K562 (cell line): ENCODE data around the gene BCAS4. TPM values are rescaled to one million over a fixed set of nuclear protein-coding genes. Genes with fewer than 3 reads are reported as not detected.

Experiments
- ATAC-seq: fragments of 200-7000 bp; cut with Tn5 transposase; 3 replicates; pipeline ENCODE4 v1.9.1; 2020; ENCODE audit warnings: moderate library complexity
- BruUV-seq: library from RNA; stranded (reverse); fragments of 400-500 nt; replicated peaks from 2 replicates; lab custom pipeline; 2021; lab: Mats Ljungman, UMichigan
- CTCF ChIA-PET: fragments of 300-600 bp; formaldehyde crosslinking; extraction: SDS; loops from one replicate; lab custom pipeline; 2021; ENCODE audit warnings: low intra/inter-chr PET ratio; lab: Yijun Ruan, JAX
- POLR2A ChIA-PET: fragments of 300-600, 350-650 bp; sonication (Branson Sonifier 250); formaldehyde crosslinking; extraction: SDS; loops from one replicate; lab custom pipeline; 2021; ENCODE audit warnings: antibody characterized with exemption, inconsistent platforms; lab: Yijun Ruan, JAX
- DNase-seq, 4 experiments: peaks; one replicate each; pipeline versions ENCODE4 v3.0.0 to v3.0.0-alpha.2; 2011 to 2018; ENCODE audit warnings: low spot score in 3 of 4, mixed read lengths in 3 of 4; ENCODE audit errors: extremely low read depth in 1 of 4
- FAIRE-seq: peaks from 2 replicates; lab custom pipeline; 2011; peaks lifted over from hg19 to GRCh38; lab: Jason Lieb, UNC
- H2AFZ ChIP-seq: 2 replicates; pipeline ENCODE4 v1.6.0; 2011; ENCODE audit warnings: low read depth, low read length, control low read depth, inconsistent platforms
- H3K27ac ChIP-seq: fragments of 200-600 bp; 3 replicates; pipeline ENCODE4 v1.8.0; 2011; ENCODE audit warnings: low read depth, mild to moderate bottlenecking, control low read depth, inconsistent platforms, low read length, moderate library complexity, mixed read lengths; ENCODE audit errors: extremely low read depth
- H3K27me3 ChIP-seq, 2 experiments: fragments of 300-600 bp in 1 of 2; 2 replicates in 1 of 2; 3 replicates in 1 of 2; pipeline versions ENCODE4 v1.6.0 to v1.8.0; 2011; ENCODE audit warnings: inconsistent platforms in 2 of 2, low read length in 2 of 2, mild to moderate bottlenecking in 1 of 2, mixed read lengths in 1 of 2, moderate library complexity in 1 of 2; ENCODE audit not compliant: control insufficient read depth in 2 of 2, insufficient read depth in 2 of 2
- H3K36me3 ChIP-seq: fragments of 300-600 bp; 3 replicates; pipeline ENCODE4 v1.8.0; 2011; ENCODE audit warnings: mild to moderate bottlenecking, low read length, inconsistent platforms; ENCODE audit not compliant: control insufficient read depth, insufficient read depth
- H3K4me1 ChIP-seq, 2 experiments: fragments of 200-600 bp in 1 of 2; replicated peaks in 1 of 2; 2 replicates in 1 of 2; 3 replicates in 1 of 2; pipeline versions ENCODE4 v1.5.1 to v1.8.0; 2011; ENCODE audit warnings: inconsistent platforms in 2 of 2, low read length in 2 of 2, mild to moderate bottlenecking in 1 of 2, mixed read lengths in 1 of 2, moderate library complexity in 1 of 2; ENCODE audit not compliant: control insufficient read depth in 2 of 2, insufficient read depth in 2 of 2
- H3K4me2 ChIP-seq: 2 replicates; pipeline ENCODE4 v1.6.1; 2011; ENCODE audit warnings: low read length, control low read depth, inconsistent platforms, mixed read lengths; ENCODE audit not compliant: insufficient read depth
- H3K4me3 ChIP-seq: fragments of 200-600 bp; sonication (generic), shearing (Covaris generic); 2 replicates; pipeline ENCODE4 v1.5.1; 2016; ENCODE audit warnings: control low read depth, inconsistent platforms
- H3K79me2 ChIP-seq: fragments of 200-600 bp; 3 replicates; pipeline ENCODE4 v1.8.0; 2011; ENCODE audit warnings: low read length, inconsistent platforms; ENCODE audit not compliant: control insufficient read depth, insufficient read depth
- H3K9ac ChIP-seq, 2 experiments: 2 replicates each; pipeline versions ENCODE4 v1.6.0 to v1.6.1; 2011; ENCODE audit warnings: low read depth in 2 of 2, low read length in 2 of 2, control low read depth in 1 of 2, inconsistent platforms in 1 of 2, mild to moderate bottlenecking in 1 of 2, mixed read lengths in 1 of 2; ENCODE audit not compliant: insufficient read depth in 1 of 2
- H3K9me1 ChIP-seq: one replicate; pipeline ENCODE4 v1.6.0; 2011; ENCODE audit warnings: inconsistent platforms, mild to moderate bottlenecking, low read length, moderate library complexity; ENCODE audit not compliant: control insufficient read depth, insufficient read depth
- H3K9me3 ChIP-seq: replicated peaks from 2 replicates; pipeline ENCODE4 v1.5.1; 2011; ENCODE audit warnings: low read depth, low read length, inconsistent platforms; ENCODE audit not compliant: control insufficient read depth, insufficient read depth
- H4K20me1 ChIP-seq: replicated peaks from 2 replicates; pipeline ENCODE4 v1.6.1; 2011; ENCODE audit warnings: low read length, inconsistent platforms, mixed read lengths; ENCODE audit not compliant: control insufficient read depth, insufficient read depth
- E2F6 ChIP-seq, 2 experiments: IDR thresholded peaks; 2 replicates each; pipeline ENCODE4 v1.6.1; 2011; ENCODE audit warnings: borderline replicate concordance in 1 of 2, control low read depth in 1 of 2, low read depth in 1 of 2, low read length in 1 of 2, mild to moderate bottlenecking in 1 of 2, mixed read lengths in 1 of 2, moderate library complexity in 1 of 2; ENCODE audit not compliant: insufficient read depth in 1 of 2, insufficient read length in 1 of 2, poor library complexity in 1 of 2, severe bottlenecking in 1 of 2; ENCODE audit errors: extremely low read depth in 1 of 2
- ZBTB11 ChIP-seq, 3 experiments: fragments of 200-800 bp in 1 of 3; fragments of 250-450 bp in 1 of 3; fragments of 450-650 bp in 1 of 3; sonication (Bioruptor Pico) in 1 of 3; sonication (Bioruptor generic) in 1 of 3; formaldehyde crosslinking in 1 of 3; IDR thresholded peaks; 2 replicates each; pipeline versions ENCODE4 v1.6.1 to v1.8.0; 2016 to 2022; ENCODE audit warnings: mild to moderate bottlenecking in 2 of 3, missing genetic modification characterization in 2 of 3, missing compliant biosample characterization in 1 of 3, moderate library complexity in 1 of 3
- WGBS: fragments of 100-300 bp; shearing (Covaris generic); methylation state at CpG from one replicate; pipeline ENCODE4 v1.1.6; 2016; ENCODE audit warnings: low coverage, mixed read lengths; ENCODE audit not compliant: insufficient coverage; ENCODE audit errors: missing lambda C conversion rate; 5-methylcytosine and 5-hydroxymethylcytosine counted together
- in situ Hi-C: fragments of 300-500 bp; cut with MboI; formaldehyde crosslinking; loops from 4 replicates; pipeline ENCODE4 v1.15.0; 2018; ENCODE audit warnings: inconsistent platforms, mixed read lengths
- intact Hi-C: fragments of 100-400 bp; cut with micrococcal nuclease; formaldehyde crosslinking; loops from 2 replicates; pipeline ENCODE4 v1.14.2; 2022
- polyA plus RNA-seq, 8 experiments: library from polyadenylated mRNA; depleted of rRNA in 4 of 8; stranded (reverse) in 5 of 8; unstranded in 3 of 8; fragments of >200 nt; fragmentation: Nextera tagmentation in 2 of 8; fragmentation: Illumina TruSeq in 1 of 8; extraction: Ambion mirVana in 2 of 8; extraction: Trizol in 1 of 8; gene quantifications; 2 replicates each; pipeline versions ENCODE4 v1.2.1 to v1.2.3, GENCODE V29; 2011 to 2014; ENCODE audit warnings: inconsistent platforms in 1 of 8, missing spikeins in 1 of 8
- total RNA-seq, 7 experiments: library from RNA; depleted of rRNA in 6 of 7; stranded (reverse); fragments of >200 nt in 6 of 7; fragmentation: Illumina TruSeq in 2 of 7; extraction: Trizol in 2 of 7; gene quantifications; 2 replicates each; pipeline versions ENCODE4 v1.2.1 to v1.2.3, GENCODE V29; 2011 to 2021; ENCODE audit warnings: low replicate concordance in 1 of 7

The BCAS4 gene
- total and polyA plus RNA-seq, 9 of the 15 experiments (the other 6 are each of a cell fraction or from before 2014, with no cell fraction given) = 0.15 to 2.3 (median 0.47) TPM

- Histone ChIP-seq H3K9me1 (no peaks in the 10 kb centered on the region), H3K27me3 (no peaks in the 10 kb centered on the region), H3K4me2 (no peak overlapping the region), H3K79me2 (peaks cover 54% of the 10 kb centered on the region), H3K9ac (no peak overlapping the region), H3K4me1 (peaks cover 22 to 24% of the 10 kb centered on the region in 2 experiments; a peak in 4 of 5 replicates), H3K36me3 (peaks cover 67% of the 10 kb centered on the region), H2AFZ (no peak overlapping the region), H4K20me1 (no peaks in the 10 kb centered on the region; the same call in 1 of the 2 replicates), H3K9me3 (no peaks in the 10 kb centered on the region), H3K4me3 (no peak overlapping the region), H3K27ac (no peak overlapping the region)
- FAIRE-seq = no peak
- TF ChIP-seq ZBTB11 (CRISPR knock-in tag; IDR thresholded peaks at IDR 0.05) = peak in 1 of 3 experiments; percentile 79; a peak in 1 of 6 replicates
- TF ChIP-seq E2F6 (IDR thresholded peaks at IDR 0.05; ENCODE audit: borderline replicate concordance in 1 of 2, extremely low read depth in 1 of 2, insufficient read depth in 1 of 2, insufficient read length in 1 of 2, low read depth in 1 of 2, low read length in 1 of 2, poor library complexity in 1 of 2, severe bottlenecking in 1 of 2) = no peak
- no peak for DNase-seq
- WGBS = 71% methylated on average over 2 of the region's 2 CpGs
- ChIA-PET CTCF (interaction anchor here (3.0 kb wide), 1 partner anchor 82 kb away, joined by 8 read pairs; no protein-coding TSS in a partner anchor), POLR2A (interaction anchor here (1.8 kb wide), 1 partner anchor 12 kb away, joined by 10 read pairs; no protein-coding TSS in a partner anchor)
- in situ Hi-C loops (no loop called here), intact Hi-C loops (loop anchor here (2.0 kb wide), 1 partner anchor 119 kb away; no protein-coding TSS in a partner anchor)
- BruUV-seq = no TSS peak
- ATAC-seq = no peak
Observed at GRCh38 chr20:50745634-50746137, 49.2 kb upstream of the BCAS4 start.
